ENCODE data around the gene LONRF2. TPM values are rescaled to one million over a fixed set of nuclear protein-coding genes. Genes with fewer than 3 reads are reported as not detected.

LONRF2 gene
- total and polyA plus RNA-seq, 2 of the 4 experiments (the other 2 are of a cell fraction): 0.19 to 0.54 TPM

DNA sequence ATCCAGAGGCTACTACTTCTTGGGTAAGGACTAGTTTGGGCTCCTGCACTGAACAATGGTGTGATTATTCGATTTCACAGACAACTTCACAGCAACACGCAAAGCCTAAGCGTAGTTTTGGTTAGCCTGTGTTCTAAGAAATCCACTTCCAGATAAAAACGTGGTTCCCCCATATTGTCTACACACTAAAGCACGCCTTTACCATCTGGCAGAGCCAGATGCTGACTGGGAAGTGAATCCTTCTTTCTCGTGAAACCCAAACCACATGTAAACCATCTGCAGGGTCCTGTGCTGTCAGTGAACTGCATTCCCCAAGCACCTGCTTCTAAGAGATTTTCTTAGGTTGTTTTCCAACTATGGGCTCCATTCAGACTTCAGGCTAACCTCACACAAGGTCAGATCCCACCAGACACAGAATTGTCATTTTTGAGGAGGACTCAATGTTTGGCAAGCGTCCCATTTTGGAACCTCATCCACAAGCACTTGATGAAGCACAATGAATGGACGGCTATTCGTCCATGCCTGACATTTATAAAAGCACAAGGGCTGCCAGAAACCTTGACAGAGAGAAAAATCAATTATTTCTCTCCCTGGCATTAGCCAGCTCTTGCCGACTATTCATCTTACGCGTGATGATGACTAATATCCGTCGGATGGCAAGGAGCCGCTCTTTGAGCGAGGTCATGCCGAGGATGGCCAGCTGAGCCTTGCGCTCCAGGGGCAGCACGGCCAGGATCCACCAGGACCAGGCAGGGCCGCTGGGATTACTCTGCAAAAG is 38.4 kb downstream of the LONRF2 start:
- no peak overlapping the region for H2AK9ac ChIP-seq (replicated peaks; ENCODE audit: low read depth, low read length, poor library complexity)
- in situ Hi-C loops (cut with MboI; ENCODE audit: low sequenced_read_pairs): no loop called here
- H3K9me3 ChIP-seq (ENCODE audit: control insufficient read depth, insufficient read depth, low read length): no peaks in the 10 kb centered on the region
- ChIA-PET CTCF (interaction anchor here (0.5 to 1.0 kb wide), 2 partner anchors 21 to 426 kb away, joined by 3 read pairs; no protein-coding TSS in a partner anchor), POLR2A (ENCODE audit: unreplicated experiment) (no interaction called here)
- no peak overlapping the region for H3K9ac ChIP-seq (ENCODE audit: low read depth, low read length)
- no peak overlapping the region for H3K4me3 ChIP-seq (ENCODE audit: insufficient read depth, low read depth, low read length)
- no peak overlapping the region for H3K4me2 ChIP-seq (ENCODE audit: low read depth, low read length)
- H4K8ac ChIP-seq (ENCODE audit: low read depth in 2 of 2, low read length in 2 of 2): no peak overlapping the region
- DNase-seq: no peak
- ATAC-seq (ENCODE audit: low read depth): no peak
- BruUV-seq (replicated peaks): no TSS peak
- no peak overlapping the region for H2AK5ac ChIP-seq (ENCODE audit: low read depth, low read length)
- peaks cover 11% of the 10 kb centered on the region for H3K27me3 ChIP-seq (ENCODE audit: control insufficient read depth, insufficient read depth, low read length)
- H3K18ac ChIP-seq (ENCODE audit: low read depth, low read length): no peak overlapping the region
- H2BK15ac ChIP-seq (ENCODE audit: low read depth, low read length): no peak overlapping the region
- H4K20me1 ChIP-seq (ENCODE audit: insufficient read depth, low read length): no peaks in the 10 kb centered on the region
- no peak overlapping the region for H4K91ac ChIP-seq (ENCODE audit: insufficient read depth, low read depth, low read length)
- peaks cover 5% of the 10 kb centered on the region; the same call in 1 of the 2 replicates for H3K4me1 ChIP-seq (ENCODE audit: control insufficient read depth, insufficient read depth, low read length)
- H2BK5ac ChIP-seq (ENCODE audit: low read depth, low read length, poor library complexity, severe bottlenecking): no peak overlapping the region
- H4K5ac ChIP-seq (ENCODE audit: low read depth, low read length): no peak overlapping the region
- no peaks in the 10 kb centered on the region for H3K79me1 ChIP-seq (ENCODE audit: low read depth in 1 of 2, low read length in 2 of 2)
- H3K14ac ChIP-seq (replicated peaks; ENCODE audit: low read depth, low read length): no peak overlapping the region
- H2BK120ac ChIP-seq (ENCODE audit: low read depth, low read length): no peak overlapping the region
- H2BK20ac ChIP-seq (ENCODE audit: low read depth, low read length): no peak overlapping the region
- 94% methylated on average over 3 of the region's 20 CpGs; no CpG with 5 or more reads in 1 of the 2 experiments for WGBS, 2 experiments (ENCODE audit: extremely low coverage in 2 of 2, insufficient read length in 1 of 2)
- H3K27ac ChIP-seq (ENCODE audit: insufficient read depth, low read length): no peak overlapping the region
- no peak overlapping the region for H3K4ac ChIP-seq (ENCODE audit: low read depth, low read length)
- intact Hi-C loops (cut with micrococcal nuclease): no loop called here
- TF ChIP-seq CTCF (conservative IDR thresholded peaks at IDR 0.05; ENCODE audit: low read depth, low read length): no peak
- no peak for TF ChIP-seq RAD21 (IDR thresholded peaks at IDR 0.05; ENCODE audit: low read length)
- no peak for TF ChIP-seq FOS (IDR thresholded peaks at IDR 0.05; ENCODE audit: low read depth, low read length)
- no peak for TF ChIP-seq USF2 (IDR thresholded peaks at IDR 0.05; ENCODE audit: low read depth, low read length)
- H2AFZ ChIP-seq (replicated peaks; ENCODE audit: low read length, poor library complexity): no peak overlapping the region
- dilution Hi-C loops (cut with HindIII; ENCODE audit: low sequenced_read_pairs, unreplicated experiment): no loop called here
- no peak overlapping the region for H3K56ac ChIP-seq (ENCODE audit: extremely low read depth, insufficient read depth, low read length)
- H3K23ac ChIP-seq (ENCODE audit: low read depth, low read length): no peak overlapping the region
- no peaks in the 10 kb centered on the region for H3K36me3 ChIP-seq (ENCODE audit: control insufficient read depth, insufficient read depth, low read length)
- H3K9me1 ChIP-seq (ENCODE audit: insufficient read depth, low read length): peaks cover 7% of the 10 kb centered on the region

Data from IMR-90 (cell line).